K562 (cell line): Measurements from ENCODE around the gene TSEN34. TPM values are rescaled to one million over a fixed set of nuclear protein-coding genes. Genes with fewer than 3 reads are reported as not detected.

Experiments
- LCOR ChIP-seq: sonication (generic); formaldehyde crosslinking; IDR thresholded peaks from 2 replicates; pipeline ENCODE4 v1.8.0; 2022; ENCODE audit warnings: mild to moderate bottlenecking, missing genetic modification reagents
- REST ChIP-seq, 2 experiments: fragments of 450-650 bp; formaldehyde crosslinking in 1 of 2; IDR thresholded peaks; 2 replicates each; pipeline versions ENCODE4 v1.4.0 to v1.6.1; 2014 to 2020; ENCODE audit warnings: mild to moderate bottlenecking in 2 of 2, borderline replicate concordance in 1 of 2, low read depth in 1 of 2
- ZNF57 ChIP-seq: fragments of 450-650 bp; formaldehyde crosslinking; IDR thresholded peaks from 2 replicates; pipeline ENCODE4 v1.4.0; 2020; ENCODE audit warnings: mild to moderate bottlenecking, moderate library complexity
- polyA plus RNA-seq, 8 experiments: library from polyadenylated mRNA; depleted of rRNA in 4 of 8; stranded (reverse) in 5 of 8; unstranded in 3 of 8; fragments of >200 nt; fragmentation: Nextera tagmentation in 2 of 8; fragmentation: Illumina TruSeq in 1 of 8; extraction: Ambion mirVana in 2 of 8; extraction: Trizol in 1 of 8; gene quantifications; 2 replicates each; pipeline versions ENCODE4 v1.2.1 to v1.2.3, GENCODE V29; 2011 to 2014; ENCODE audit warnings: inconsistent platforms in 1 of 8, missing spikeins in 1 of 8
- total RNA-seq, 7 experiments: library from RNA; depleted of rRNA in 6 of 7; stranded (reverse); fragments of >200 nt in 6 of 7; fragmentation: Illumina TruSeq in 2 of 7; extraction: Trizol in 2 of 7; gene quantifications; 2 replicates each; pipeline versions ENCODE4 v1.2.1 to v1.2.3, GENCODE V29; 2011 to 2021; ENCODE audit warnings: low replicate concordance in 1 of 7
- TF ChIP-seq, protein P1 (sequence below): fragments of 450-650 bp; IDR thresholded peaks from 2 replicates; pipeline ENCODE4 v1.7.1; 2018; ENCODE audit warnings: mild to moderate bottlenecking, low read depth; ENCODE audit not compliant: partially characterized antibody

The TSEN34 gene
- total and polyA plus RNA-seq, 9 of the 15 experiments (the other 6 are each of a cell fraction or from before 2014, with no cell fraction given), result 3.1 to 57.6 (median 29.5) TPM

DNA sequence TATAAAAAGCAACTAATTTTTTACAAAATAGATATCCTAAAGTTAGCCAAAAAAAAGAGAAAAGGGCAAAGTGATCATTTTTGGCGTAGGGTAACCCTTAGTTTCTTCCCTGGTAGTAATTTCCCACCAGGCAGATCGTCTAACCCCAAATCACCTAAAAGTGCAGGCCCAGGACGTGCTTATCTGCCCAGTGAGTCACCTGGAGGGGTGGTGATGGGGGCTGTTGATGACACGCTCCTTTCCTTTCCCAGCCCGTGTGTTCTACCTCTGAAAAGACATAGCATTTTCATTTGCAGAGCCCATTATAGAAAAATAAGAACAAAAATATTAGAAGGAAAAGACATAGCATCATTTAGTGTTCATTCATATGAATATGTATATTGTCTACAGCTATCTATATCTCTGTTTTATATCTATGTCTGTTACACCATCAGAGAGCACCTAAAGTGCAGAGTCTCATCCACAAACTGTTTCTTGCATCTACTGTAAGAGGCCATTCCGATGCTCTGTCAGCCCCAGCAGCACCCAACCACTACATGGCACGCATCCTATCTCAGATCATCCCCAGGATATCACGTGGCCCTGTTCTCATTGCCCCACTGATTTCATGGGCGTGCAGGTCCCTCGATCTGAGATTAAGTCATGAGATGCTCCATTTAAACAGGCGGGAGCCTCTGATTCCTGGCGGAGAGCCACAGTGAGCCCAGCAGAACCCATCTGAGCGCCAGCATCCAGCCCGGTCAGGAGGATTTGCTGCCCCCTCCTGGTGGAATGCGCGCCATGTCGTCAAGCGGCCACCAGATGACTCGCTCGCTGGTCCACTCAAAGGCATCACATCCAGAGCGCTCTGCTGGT, 40.2 kb downstream of the TSEN34 start (continued):
- TF ChIP-seq REST (IDR thresholded peaks at IDR 0.05; ENCODE audit: borderline replicate concordance) (peak; percentile 92), REST (CRISPR knock-in tag; IDR thresholded peaks at IDR 0.05; ENCODE audit: low read depth) (no peak), ZNF57 (CRISPR knock-in tag) (no peak), LCOR (CRISPR knock-in tag) (peak; percentile 50; the same call in 1 of the 2 replicates)
- TF ChIP-seq, protein P1, sequence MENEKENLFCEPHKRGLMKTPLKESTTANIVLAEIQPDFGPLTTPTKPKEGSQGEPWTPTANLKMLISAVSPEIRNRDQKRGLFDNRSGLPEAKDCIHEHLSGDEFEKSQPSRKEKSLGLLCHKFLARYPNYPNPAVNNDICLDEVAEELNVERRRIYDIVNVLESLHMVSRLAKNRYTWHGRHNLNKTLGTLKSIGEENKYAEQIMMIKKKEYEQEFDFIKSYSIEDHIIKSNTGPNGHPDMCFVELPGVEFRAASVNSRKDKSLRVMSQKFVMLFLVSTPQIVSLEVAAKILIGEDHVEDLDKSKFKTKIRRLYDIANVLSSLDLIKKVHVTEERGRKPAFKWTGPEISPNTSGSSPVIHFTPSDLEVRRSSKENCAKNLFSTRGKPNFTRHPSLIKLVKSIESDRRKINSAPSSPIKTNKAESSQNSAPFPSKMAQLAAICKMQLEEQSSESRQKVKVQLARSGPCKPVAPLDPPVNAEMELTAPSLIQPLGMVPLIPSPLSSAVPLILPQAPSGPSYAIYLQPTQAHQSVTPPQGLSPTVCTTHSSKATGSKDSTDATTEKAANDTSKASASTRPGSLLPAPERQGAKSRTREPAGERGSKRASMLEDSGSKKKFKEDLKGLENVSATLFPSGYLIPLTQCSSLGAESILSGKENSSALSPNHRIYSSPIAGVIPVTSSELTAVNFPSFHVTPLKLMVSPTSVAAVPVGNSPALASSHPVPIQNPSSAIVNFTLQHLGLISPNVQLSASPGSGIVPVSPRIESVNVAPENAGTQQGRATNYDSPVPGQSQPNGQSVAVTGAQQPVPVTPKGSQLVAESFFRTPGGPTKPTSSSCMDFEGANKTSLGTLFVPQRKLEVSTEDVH, result peak; percentile 38
